IPS-15b (cell line): ENCODE data around the gene CDH23.
A peak's percentile ranks its signal among the peaks of the same experiment; 100 is the strongest.

Experiments used
- H3K27me3 ChIP-seq: one replicate; pipeline ENCODE4 v1.6.1; 2013; ENCODE audit warnings: low read length; ENCODE audit not compliant: control insufficient read depth, insufficient read depth
- H3K36me3 ChIP-seq: one replicate; pipeline ENCODE4 v1.6.1; 2013; ENCODE audit warnings: low read length; ENCODE audit not compliant: control insufficient read depth, insufficient read depth
- H3K4me1 ChIP-seq: one replicate; pipeline ENCODE4 v1.6.1; 2013; ENCODE audit warnings: mild to moderate bottlenecking, low read length; ENCODE audit not compliant: control insufficient read depth, insufficient read depth
- H3K4me3 ChIP-seq: one replicate; pipeline ENCODE4 v1.5.1; 2013; ENCODE audit warnings: low read depth, low read length
- H3K9ac ChIP-seq: one replicate; pipeline ENCODE4 v1.6.1; 2013; ENCODE audit warnings: low read depth, mild to moderate bottlenecking, low read length
- H3K9me3 ChIP-seq: one replicate; pipeline ENCODE4 v1.6.1; 2013; ENCODE audit warnings: mild to moderate bottlenecking, low read length; ENCODE audit not compliant: control insufficient read depth, insufficient read depth

CDH23 gene

GRCh38 chr10:71517298-71518169 lies 120.8 kb downstream of the CDH23 start:
- H3K36me3 ChIP-seq = no peaks in the 10 kb centered on the region
- H3K9ac ChIP-seq = no peak overlapping the region
- no peaks in the 10 kb centered on the region for H3K27me3 ChIP-seq
- no peak overlapping the region for H3K4me3 ChIP-seq
- H3K9me3 ChIP-seq = no peaks in the 10 kb centered on the region
- H3K4me1 ChIP-seq = no peaks in the 10 kb centered on the region

GRCh38 chr10:71520042-71520441 lies 123.3 kb downstream of the CDH23 start:
- no peaks in the 10 kb centered on the region for H3K4me1 ChIP-seq
- H3K9me3 ChIP-seq = no peaks in the 10 kb centered on the region
- H3K27me3 ChIP-seq = no peaks in the 10 kb centered on the region
- no peaks in the 10 kb centered on the region for H3K36me3 ChIP-seq
- H3K4me3 ChIP-seq = no peak overlapping the region
- no peak overlapping the region for H3K9ac ChIP-seq

GRCh38 chr10:71521504-71522441 lies 125.1 kb downstream of the CDH23 start:
- H3K4me1 ChIP-seq = no peaks in the 10 kb centered on the region
- no peaks in the 10 kb centered on the region for H3K36me3 ChIP-seq
- no peaks in the 10 kb centered on the region for H3K9me3 ChIP-seq
- H3K4me3 ChIP-seq = no peak overlapping the region
- no peak overlapping the region for H3K9ac ChIP-seq
- no peaks in the 10 kb centered on the region for H3K27me3 ChIP-seq

- Histone ChIP-seq H3K4me3 (no peak overlapping the region), H3K4me1 (no peaks in the 10 kb centered on the region), H3K9ac (no peak overlapping the region), H3K9me3 (no peaks in the 10 kb centered on the region), H3K27me3 (no peaks in the 10 kb centered on the region), H3K36me3 (no peaks in the 10 kb centered on the region)
Measured at GRCh38 chr10:71522442-71523144, 125.9 kb downstream of the CDH23 start.

GRCh38 chr10:71523756-71524155 lies 127.0 kb downstream of the CDH23 start:
- H3K9me3 ChIP-seq = no peaks in the 10 kb centered on the region
- no peaks in the 10 kb centered on the region for H3K36me3 ChIP-seq
- H3K9ac ChIP-seq = no peak overlapping the region
- H3K4me3 ChIP-seq = no peak overlapping the region
- no peaks in the 10 kb centered on the region for H3K27me3 ChIP-seq
- peaks cover 1% of the 10 kb centered on the region for H3K4me1 ChIP-seq

- H3K27me3 ChIP-seq = no peaks in the 10 kb centered on the region
Measured at GRCh38 chr10:71525092-71525491, 128.4 kb downstream of the CDH23 start.

GRCh38 chr10:71525721-71526120 lies 129.0 kb downstream of the CDH23 start:
- Histone ChIP-seq H3K9me3 (no peaks in the 10 kb centered on the region), H3K9ac (no peak overlapping the region), H3K27me3 (no peaks in the 10 kb centered on the region), H3K36me3 (no peaks in the 10 kb centered on the region), H3K4me3 (no peak overlapping the region), H3K4me1 (peaks cover 6% of the 10 kb centered on the region)

More at GRCh38 chr10:71525092-71525491, 128.4 kb downstream of the CDH23 start:
- Histone ChIP-seq H3K9me3 (no peaks in the 10 kb centered on the region), H3K4me3 (no peak overlapping the region), H3K9ac (no peak overlapping the region), H3K4me1 (peaks cover 6% of the 10 kb centered on the region), H3K36me3 (no peaks in the 10 kb centered on the region)

- H3K27me3 ChIP-seq = no peaks in the 10 kb centered on the region
- no peaks in the 10 kb centered on the region for H3K9me3 ChIP-seq
- no peak overlapping the region for H3K4me3 ChIP-seq
- H3K9ac ChIP-seq = no peak overlapping the region
- H3K4me1 ChIP-seq = peaks cover 6% of the 10 kb centered on the region
- H3K36me3 ChIP-seq = no peaks in the 10 kb centered on the region
Measured at GRCh38 chr10:71526653-71527052, 129.9 kb downstream of the CDH23 start.

- Histone ChIP-seq H3K27me3 (no peaks in the 10 kb centered on the region), H3K4me3 (no peak overlapping the region), H3K9ac (no peak overlapping the region), H3K9me3 (no peaks in the 10 kb centered on the region), H3K36me3 (no peaks in the 10 kb centered on the region), H3K4me1 (peaks cover 6% of the 10 kb centered on the region)
Measured at GRCh38 chr10:71527135-71527534, 130.4 kb downstream of the CDH23 start.

- H3K27me3 ChIP-seq = no peaks in the 10 kb centered on the region
- H3K9ac ChIP-seq = peak overlapping the region; percentile 54
- peaks cover 6% of the 10 kb centered on the region for H3K4me1 ChIP-seq
- H3K36me3 ChIP-seq = no peaks in the 10 kb centered on the region
- H3K9me3 ChIP-seq = no peaks in the 10 kb centered on the region
- H3K4me3 ChIP-seq = no peak overlapping the region
Measured at GRCh38 chr10:71528371-71529206, 131.9 kb downstream of the CDH23 start.
